ENCODE measurements around the gene NFE2L3.

Gene NFE2L3

GRCh38 chr7:26127411-26127810, 24.6 kb upstream of the NFE2L3 start:
- Histone ChIP-seq H3K27ac (ENCODE audit: insufficient read depth, low read length, poor library complexity, severe bottlenecking) (no peak overlapping the region), H3K36me3 (ENCODE audit: control insufficient read depth, insufficient read depth, low read length) (no peaks in the 10 kb centered on the region), H3K9me3 (ENCODE audit: control insufficient read depth, low read length) (no peaks in the 10 kb centered on the region), H3K27me3 (replicated peaks; ENCODE audit: control insufficient read depth, insufficient read depth, low read length, poor library complexity, severe bottlenecking) (no peaks in the 10 kb centered on the region), H3K4me1 (ENCODE audit: control insufficient read depth, insufficient read depth, low read length, poor library complexity, severe bottlenecking) (no peaks in the 10 kb centered on the region), H3K4me3 (ENCODE audit: insufficient read depth, low read depth, low read length, poor library complexity, severe bottlenecking) (no peak overlapping the region)
- no peak for DNase-seq

- Histone ChIP-seq H3K4me3 (ENCODE audit: insufficient read depth, low read depth, low read length, poor library complexity, severe bottlenecking) (no peak overlapping the region), H3K27ac (ENCODE audit: insufficient read depth, low read length, poor library complexity, severe bottlenecking) (no peak overlapping the region), H3K9me3 (ENCODE audit: control insufficient read depth, low read length) (no peaks in the 10 kb centered on the region), H3K36me3 (ENCODE audit: control insufficient read depth, insufficient read depth, low read length) (no peaks in the 10 kb centered on the region), H3K27me3 (replicated peaks; ENCODE audit: control insufficient read depth, insufficient read depth, low read length, poor library complexity, severe bottlenecking) (no peaks in the 10 kb centered on the region), H3K4me1 (ENCODE audit: control insufficient read depth, insufficient read depth, low read length, poor library complexity, severe bottlenecking) (no peaks in the 10 kb centered on the region)
- no peak for DNase-seq
Measured at GRCh38 chr7:26131056-26131589, 20.9 kb upstream of the NFE2L3 start.

GRCh38 chr7:26135076-26135475, 16.9 kb upstream of the NFE2L3 start:
- Histone ChIP-seq H3K4me1 (ENCODE audit: control insufficient read depth, insufficient read depth, low read length, poor library complexity, severe bottlenecking) (no peaks in the 10 kb centered on the region), H3K36me3 (ENCODE audit: control insufficient read depth, insufficient read depth, low read length) (no peaks in the 10 kb centered on the region), H3K27me3 (replicated peaks; ENCODE audit: control insufficient read depth, insufficient read depth, low read length, poor library complexity, severe bottlenecking) (no peaks in the 10 kb centered on the region), H3K4me3 (ENCODE audit: insufficient read depth, low read depth, low read length, poor library complexity, severe bottlenecking) (no peak overlapping the region), H3K27ac (ENCODE audit: insufficient read depth, low read length, poor library complexity, severe bottlenecking) (no peak overlapping the region), H3K9me3 (ENCODE audit: control insufficient read depth, low read length) (no peaks in the 10 kb centered on the region)
- no peak for DNase-seq

- DNase-seq: no peak
- Histone ChIP-seq H3K27ac (ENCODE audit: insufficient read depth, low read length, poor library complexity, severe bottlenecking) (no peak overlapping the region), H3K27me3 (replicated peaks; ENCODE audit: control insufficient read depth, insufficient read depth, low read length, poor library complexity, severe bottlenecking) (no peaks in the 10 kb centered on the region), H3K4me3 (ENCODE audit: insufficient read depth, low read depth, low read length, poor library complexity, severe bottlenecking) (no peak overlapping the region), H3K4me1 (ENCODE audit: control insufficient read depth, insufficient read depth, low read length, poor library complexity, severe bottlenecking) (no peaks in the 10 kb centered on the region), H3K9me3 (ENCODE audit: control insufficient read depth, low read length) (no peaks in the 10 kb centered on the region), H3K36me3 (ENCODE audit: control insufficient read depth, insufficient read depth, low read length) (no peaks in the 10 kb centered on the region)
Measured at GRCh38 chr7:26135551-26135950, 16.4 kb upstream of the NFE2L3 start.

GRCh38 chr7:26136831-26137230, 15.2 kb upstream of the NFE2L3 start:
- Histone ChIP-seq H3K4me3 (ENCODE audit: insufficient read depth, low read depth, low read length, poor library complexity, severe bottlenecking) (no peak overlapping the region), H3K36me3 (ENCODE audit: control insufficient read depth, insufficient read depth, low read length) (no peaks in the 10 kb centered on the region), H3K27ac (ENCODE audit: insufficient read depth, low read length, poor library complexity, severe bottlenecking) (no peak overlapping the region), H3K4me1 (ENCODE audit: control insufficient read depth, insufficient read depth, low read length, poor library complexity, severe bottlenecking) (no peaks in the 10 kb centered on the region), H3K9me3 (ENCODE audit: control insufficient read depth, low read length) (no peaks in the 10 kb centered on the region), H3K27me3 (replicated peaks; ENCODE audit: control insufficient read depth, insufficient read depth, low read length, poor library complexity, severe bottlenecking) (no peaks in the 10 kb centered on the region)
- no peak for DNase-seq

- Histone ChIP-seq H3K4me3 (ENCODE audit: insufficient read depth, low read depth, low read length, poor library complexity, severe bottlenecking) (no peak overlapping the region), H3K27me3 (replicated peaks; ENCODE audit: control insufficient read depth, insufficient read depth, low read length, poor library complexity, severe bottlenecking) (no peaks in the 10 kb centered on the region), H3K36me3 (ENCODE audit: control insufficient read depth, insufficient read depth, low read length) (no peaks in the 10 kb centered on the region), H3K4me1 (ENCODE audit: control insufficient read depth, insufficient read depth, low read length, poor library complexity, severe bottlenecking) (no peaks in the 10 kb centered on the region), H3K9me3 (ENCODE audit: control insufficient read depth, low read length) (no peaks in the 10 kb centered on the region), H3K27ac (ENCODE audit: insufficient read depth, low read length, poor library complexity, severe bottlenecking) (no peak overlapping the region)
- DNase-seq: no peak
Measured at GRCh38 chr7:26140380-26140779, 11.6 kb upstream of the NFE2L3 start.

GRCh38 chr7:26141077-26141476, 10.9 kb upstream of the NFE2L3 start:
- H3K4me3 ChIP-seq (ENCODE audit: insufficient read depth, low read depth, low read length, poor library complexity, severe bottlenecking): no peak overlapping the region
- H3K36me3 ChIP-seq (ENCODE audit: control insufficient read depth, insufficient read depth, low read length): no peaks in the 10 kb centered on the region
- no peak for DNase-seq
- no peaks in the 10 kb centered on the region for H3K4me1 ChIP-seq (ENCODE audit: control insufficient read depth, insufficient read depth, low read length, poor library complexity, severe bottlenecking)
- H3K9me3 ChIP-seq (ENCODE audit: control insufficient read depth, low read length): no peaks in the 10 kb centered on the region
- no peak overlapping the region for H3K27ac ChIP-seq (ENCODE audit: insufficient read depth, low read length, poor library complexity, severe bottlenecking)
- H3K27me3 ChIP-seq (replicated peaks; ENCODE audit: control insufficient read depth, insufficient read depth, low read length, poor library complexity, severe bottlenecking): no peaks in the 10 kb centered on the region

- H3K27me3 ChIP-seq (replicated peaks; ENCODE audit: control insufficient read depth, insufficient read depth, low read length, poor library complexity, severe bottlenecking): no peaks in the 10 kb centered on the region
- H3K4me1 ChIP-seq (ENCODE audit: control insufficient read depth, insufficient read depth, low read length, poor library complexity, severe bottlenecking): no peaks in the 10 kb centered on the region
- H3K4me3 ChIP-seq (ENCODE audit: insufficient read depth, low read depth, low read length, poor library complexity, severe bottlenecking): no peak overlapping the region
- no peak for DNase-seq
- H3K36me3 ChIP-seq (ENCODE audit: control insufficient read depth, insufficient read depth, low read length): no peaks in the 10 kb centered on the region
- no peak overlapping the region for H3K27ac ChIP-seq (ENCODE audit: insufficient read depth, low read length, poor library complexity, severe bottlenecking)
- no peaks in the 10 kb centered on the region for H3K9me3 ChIP-seq (ENCODE audit: control insufficient read depth, low read length)
Measured at GRCh38 chr7:26143298-26144048, 8.5 kb upstream of the NFE2L3 start.

- Histone ChIP-seq H3K4me1 (ENCODE audit: control insufficient read depth, insufficient read depth, low read length, poor library complexity, severe bottlenecking) (no peaks in the 10 kb centered on the region), H3K36me3 (ENCODE audit: control insufficient read depth, insufficient read depth, low read length) (no peaks in the 10 kb centered on the region), H3K27me3 (replicated peaks; ENCODE audit: control insufficient read depth, insufficient read depth, low read length, poor library complexity, severe bottlenecking) (no peaks in the 10 kb centered on the region), H3K4me3 (ENCODE audit: insufficient read depth, low read depth, low read length, poor library complexity, severe bottlenecking) (no peak overlapping the region), H3K9me3 (ENCODE audit: control insufficient read depth, low read length) (no peaks in the 10 kb centered on the region), H3K27ac (ENCODE audit: insufficient read depth, low read length, poor library complexity, severe bottlenecking) (no peak overlapping the region)
- no peak for DNase-seq
Measured at GRCh38 chr7:26144184-26145080, 7.6 kb upstream of the NFE2L3 start.

- DNase-seq: no peak
- H3K4me3 ChIP-seq (ENCODE audit: insufficient read depth, low read depth, low read length, poor library complexity, severe bottlenecking): no peak overlapping the region
- H3K4me1 ChIP-seq (ENCODE audit: control insufficient read depth, insufficient read depth, low read length, poor library complexity, severe bottlenecking): no peaks in the 10 kb centered on the region
- no peaks in the 10 kb centered on the region for H3K9me3 ChIP-seq (ENCODE audit: control insufficient read depth, low read length)
- no peaks in the 10 kb centered on the region for H3K36me3 ChIP-seq (ENCODE audit: control insufficient read depth, insufficient read depth, low read length)
- H3K27ac ChIP-seq (ENCODE audit: insufficient read depth, low read length, poor library complexity, severe bottlenecking): no peak overlapping the region
- no peaks in the 10 kb centered on the region for H3K27me3 ChIP-seq (replicated peaks; ENCODE audit: control insufficient read depth, insufficient read depth, low read length, poor library complexity, severe bottlenecking)
Measured at GRCh38 chr7:26145238-26145637, 6.8 kb upstream of the NFE2L3 start.
